ENCODE data around the gene DNM3. TPM values are rescaled to one million over a fixed set of nuclear protein-coding genes. Genes with fewer than 3 reads are reported as not detected.

The DNM3 gene
- total and polyA plus RNA-seq, 2 of the 8 experiments (the other 6 are each of a cell fraction or from before 2014, with no cell fraction given), result 2.0 to 8.5 TPM

- TF ChIP-seq CHD7 (IDR thresholded peaks at IDR 0.05; ENCODE audit: insufficient replicate concordance, low read length) (no peak), SAP30 (IDR thresholded peaks at IDR 0.05; ENCODE audit: insufficient read depth, insufficient replicate concordance, low read length) (no peak)
Measured at GRCh38 chr1:171841050-171841910, at the start of gene DNM3 (continued).

All from H1 (cell line).